ENCODE data around the gene MRTFA. TPM values are rescaled to one million over a fixed set of nuclear protein-coding genes. Genes with fewer than 3 reads are reported as not detected.

The MRTFA gene
- total RNA-seq, 2 experiments from 2014 or later = 55.3 to 58.9 TPM

DNA sequence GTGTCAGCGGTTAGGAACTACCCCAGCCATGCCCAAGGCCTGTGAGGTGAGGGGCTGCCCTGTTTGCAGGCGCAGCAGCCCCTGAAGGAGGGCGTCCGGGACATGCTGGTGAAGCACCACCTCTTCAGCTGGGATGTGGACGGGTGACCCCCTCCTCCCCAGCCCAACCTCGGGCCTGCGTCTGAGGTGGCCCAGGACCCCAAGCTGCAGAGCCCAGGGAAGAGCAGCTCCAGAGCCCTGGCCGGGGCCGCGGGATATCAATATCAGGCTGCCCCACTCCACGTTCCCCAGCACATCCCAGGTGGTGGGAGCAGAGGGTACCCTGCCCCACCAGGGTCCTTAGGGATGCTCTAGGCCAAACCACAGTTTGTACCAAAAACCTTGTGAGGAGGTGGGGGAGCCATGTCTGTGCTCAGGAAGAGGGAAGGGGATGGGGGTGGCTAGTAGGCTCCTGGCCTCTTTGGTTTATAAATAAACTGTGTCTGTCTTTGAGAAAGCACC lies 226.9 kb downstream of the MRTFA start:
- ChIA-PET CTCF (no interaction called here), POLR2A (interaction anchor here (1.1 to 1.3 kb wide), 2 partner anchors 21 kb away, joined by 4 to 5 read pairs; no protein-coding TSS in a partner anchor)
- Histone ChIP-seq H3K9me3 (ENCODE audit: control insufficient read depth in 1 of 2, insufficient read depth in 1 of 2, low read length in 2 of 2) (no peaks in the 10 kb centered on the region), H3K36me3 (ENCODE audit: insufficient read depth, low read length) (peaks cover 78% of the 10 kb centered on the region), H3K4me3 (ENCODE audit: low read length) (no peak overlapping the region), H3K4me1 (ENCODE audit: insufficient read depth, low read length) (peaks cover under 1% of the 10 kb centered on the region), H3K27me3 (ENCODE audit: control insufficient read depth in 1 of 2, insufficient read depth in 2 of 2, low read length in 2 of 2) (no peaks in the 10 kb centered on the region), H3K27ac (ENCODE audit: low read depth in 1 of 2, low read length in 2 of 2) (no peak overlapping the region)
- intact Hi-C loops (cut with DNase I, micrococcal nuclease) = no loop called here
- no peak for DNase-seq
- no peak overlapping the region for H3K4me3 Mint-ChIP-seq
- no peaks in the 10 kb centered on the region for H3K9me3 Mint-ChIP-seq
- ATAC-seq (ENCODE audit: poor library complexity) = no peak
- H3K27ac Mint-ChIP-seq = no peak overlapping the region
- peaks cover 14% of the 10 kb centered on the region for H3K4me1 Mint-ChIP-seq (ENCODE audit: low read depth)
- TF ChIP-seq, protein P1, sequence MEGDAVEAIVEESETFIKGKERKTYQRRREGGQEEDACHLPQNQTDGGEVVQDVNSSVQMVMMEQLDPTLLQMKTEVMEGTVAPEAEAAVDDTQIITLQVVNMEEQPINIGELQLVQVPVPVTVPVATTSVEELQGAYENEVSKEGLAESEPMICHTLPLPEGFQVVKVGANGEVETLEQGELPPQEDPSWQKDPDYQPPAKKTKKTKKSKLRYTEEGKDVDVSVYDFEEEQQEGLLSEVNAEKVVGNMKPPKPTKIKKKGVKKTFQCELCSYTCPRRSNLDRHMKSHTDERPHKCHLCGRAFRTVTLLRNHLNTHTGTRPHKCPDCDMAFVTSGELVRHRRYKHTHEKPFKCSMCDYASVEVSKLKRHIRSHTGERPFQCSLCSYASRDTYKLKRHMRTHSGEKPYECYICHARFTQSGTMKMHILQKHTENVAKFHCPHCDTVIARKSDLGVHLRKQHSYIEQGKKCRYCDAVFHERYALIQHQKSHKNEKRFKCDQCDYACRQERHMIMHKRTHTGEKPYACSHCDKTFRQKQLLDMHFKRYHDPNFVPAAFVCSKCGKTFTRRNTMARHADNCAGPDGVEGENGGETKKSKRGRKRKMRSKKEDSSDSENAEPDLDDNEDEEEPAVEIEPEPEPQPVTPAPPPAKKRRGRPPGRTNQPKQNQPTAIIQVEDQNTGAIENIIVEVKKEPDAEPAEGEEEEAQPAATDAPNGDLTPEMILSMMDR (IDR thresholded peaks at IDR 0.05) = no peak
- H3K27me3 Mint-ChIP-seq = no peaks in the 10 kb centered on the region
- H3K36me3 Mint-ChIP-seq (ENCODE audit: low read depth) = peaks cover 74% of the 10 kb centered on the region

DNA sequence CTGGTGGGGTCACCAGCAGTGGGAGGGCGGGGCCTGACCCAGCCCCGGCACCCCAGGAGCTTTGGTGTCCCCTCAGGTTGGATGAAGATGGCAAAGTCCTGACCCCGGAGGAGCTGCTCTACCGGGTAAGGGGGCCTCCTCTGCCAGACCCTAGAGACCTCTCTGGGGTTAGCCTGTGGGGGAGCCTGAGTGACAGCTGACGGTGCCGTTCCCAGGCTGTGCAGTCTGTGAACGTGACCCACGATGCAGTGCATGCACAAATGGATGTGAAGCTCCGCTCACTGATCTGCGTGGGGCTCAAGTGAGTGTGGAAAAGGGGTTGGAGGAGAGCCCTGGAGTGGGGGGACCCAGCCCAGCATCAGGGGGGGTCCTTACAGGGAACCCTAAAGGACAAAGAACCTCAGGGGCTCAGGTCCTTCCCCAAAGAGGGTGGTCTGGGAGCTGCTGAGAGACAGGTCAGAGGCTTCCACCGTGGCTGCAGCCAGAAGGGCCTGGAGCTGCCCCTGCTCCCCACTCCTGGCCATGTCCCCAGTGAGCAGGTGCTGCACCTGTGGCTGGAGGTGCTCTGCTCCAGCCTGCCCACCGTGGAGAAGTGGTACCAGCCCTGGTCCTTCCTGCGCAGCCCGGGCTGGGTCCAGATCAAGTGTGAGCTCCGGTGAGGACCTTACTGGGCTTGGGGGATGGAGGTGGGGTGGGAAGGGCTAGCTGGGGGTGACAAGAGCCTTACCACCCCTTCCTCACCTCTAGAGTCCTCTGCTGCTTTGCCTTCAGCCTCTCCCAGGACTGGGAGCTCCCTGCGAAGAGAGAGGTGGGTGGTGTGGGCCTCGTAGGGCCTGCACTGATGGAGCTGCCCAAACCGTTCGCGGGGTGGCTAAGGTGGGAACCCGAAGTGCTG lies 227.6 kb downstream of the MRTFA start:
- POLR2A ChIA-PET = interaction anchor here (1.3 kb wide), 1 partner anchor 21 kb away, joined by 4 read pairs; no protein-coding TSS in a partner anchor

DNA sequence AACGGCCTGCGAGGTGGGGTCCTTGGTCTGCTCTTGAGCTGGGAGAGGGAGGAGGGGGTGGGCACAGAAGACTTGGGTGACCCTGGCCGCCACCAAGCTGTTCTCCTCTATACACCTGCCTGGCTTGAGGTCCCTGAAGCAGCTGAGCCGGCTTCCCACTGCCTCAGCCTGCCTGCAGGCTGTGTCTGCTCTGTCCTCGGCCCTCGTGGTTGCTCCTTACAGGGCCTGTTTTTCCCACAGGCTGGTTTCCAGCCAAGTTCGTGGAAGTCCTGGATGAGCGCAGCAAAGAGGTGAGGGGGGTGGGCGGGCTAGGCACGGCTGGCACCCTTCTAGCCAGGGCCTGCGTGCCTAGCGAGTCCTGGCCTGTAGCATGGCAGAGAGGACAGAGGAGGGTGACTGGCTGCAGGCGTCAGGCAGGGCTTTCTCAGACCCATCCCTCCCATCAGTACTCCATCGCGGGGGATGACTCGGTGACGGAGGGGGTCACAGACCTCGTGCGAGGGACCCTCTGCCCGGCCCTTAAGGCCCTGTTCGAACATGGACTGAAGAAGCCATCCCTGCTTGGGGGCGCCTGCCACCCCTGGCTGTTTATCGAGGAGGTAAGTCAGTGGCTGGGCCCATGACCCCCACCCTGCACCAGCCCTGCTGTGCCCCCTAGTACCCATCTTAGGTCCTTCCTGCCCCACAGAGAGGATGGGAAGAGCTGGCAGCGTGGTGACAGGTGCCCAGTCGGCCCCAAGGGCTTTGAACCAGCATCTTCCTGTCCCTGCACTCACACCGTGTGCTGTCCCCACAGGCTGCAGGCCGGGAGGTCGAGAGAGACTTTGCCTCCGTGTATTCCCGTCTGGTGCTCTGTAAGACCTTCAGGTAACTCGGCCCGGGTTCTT lies 228.4 kb downstream of the MRTFA start:
- no peaks in the 10 kb centered on the region for H3K9me3 Mint-ChIP-seq
- TF ChIP-seq, protein P1 (IDR thresholded peaks at IDR 0.05) = no peak
- H3K36me3 ChIP-seq (ENCODE audit: insufficient read depth, low read length) = peaks cover 83% of the 10 kb centered on the region
- no peaks in the 10 kb centered on the region for H3K9me3 ChIP-seq (ENCODE audit: control insufficient read depth in 1 of 2, insufficient read depth in 1 of 2, low read length in 2 of 2)
- peaks cover 11% of the 10 kb centered on the region for H3K4me1 ChIP-seq (ENCODE audit: insufficient read depth, low read length)
- no peaks in the 10 kb centered on the region for H3K27me3 Mint-ChIP-seq
- peaks cover 14% of the 10 kb centered on the region for H3K4me1 Mint-ChIP-seq (ENCODE audit: low read depth)
- peaks cover 79% of the 10 kb centered on the region for H3K36me3 Mint-ChIP-seq (ENCODE audit: low read depth)
- H3K27ac Mint-ChIP-seq = no peak overlapping the region
- H3K4me3 ChIP-seq (ENCODE audit: low read length) = no peak overlapping the region
- intact Hi-C loops (cut with DNase I, micrococcal nuclease) = no loop called here
- POLR2A ChIA-PET = no interaction called here
- H3K27me3 ChIP-seq (ENCODE audit: control insufficient read depth in 1 of 2, insufficient read depth in 2 of 2, low read length in 2 of 2) = no peaks in the 10 kb centered on the region
- CTCF ChIA-PET = no interaction called here
- H3K4me3 Mint-ChIP-seq = no peak overlapping the region
- no peak for DNase-seq
- no peak overlapping the region for H3K27ac ChIP-seq (ENCODE audit: low read depth in 1 of 2, low read length in 2 of 2)
- no peak for ATAC-seq (ENCODE audit: poor library complexity)

More for the DNA sequence above, 227.6 kb downstream of the MRTFA start:
- intact Hi-C loops (cut with DNase I, micrococcal nuclease) = no loop called here
- no peak for ATAC-seq (ENCODE audit: poor library complexity)
- H3K36me3 ChIP-seq (ENCODE audit: insufficient read depth, low read length) = peaks cover 79% of the 10 kb centered on the region
- Mint-ChIP-seq H3K27ac (no peak overlapping the region), H3K27me3 (no peaks in the 10 kb centered on the region), H3K4me3 (no peak overlapping the region), H3K9me3 (no peaks in the 10 kb centered on the region), H3K36me3 (ENCODE audit: low read depth) (peaks cover 74% of the 10 kb centered on the region), H3K4me1 (ENCODE audit: low read depth) (peaks cover 8% of the 10 kb centered on the region)
- peaks cover 2% of the 10 kb centered on the region for H3K4me1 ChIP-seq (ENCODE audit: insufficient read depth, low read length)
- no peak for DNase-seq
- no peak overlapping the region for H3K4me3 ChIP-seq (ENCODE audit: low read length)
- TF ChIP-seq, protein P1 (IDR thresholded peaks at IDR 0.05) = no peak
- CTCF ChIA-PET = no interaction called here
- H3K27me3 ChIP-seq (ENCODE audit: control insufficient read depth in 1 of 2, insufficient read depth in 2 of 2, low read length in 2 of 2) = no peaks in the 10 kb centered on the region
- H3K9me3 ChIP-seq (ENCODE audit: control insufficient read depth in 1 of 2, insufficient read depth in 1 of 2, low read length in 2 of 2) = no peaks in the 10 kb centered on the region
- no peak overlapping the region for H3K27ac ChIP-seq (ENCODE audit: low read depth in 1 of 2, low read length in 2 of 2)

Data from CD4-positive, alpha-beta T cell (primary cell).